ENCODE measurements around the gene HSD3B7. TPM values are rescaled to one million over a fixed set of nuclear protein-coding genes. Genes with fewer than 3 reads are reported as not detected.
A peak's percentile ranks its signal among the peaks of the same experiment; 100 is the strongest.

HSD3B7 gene
- total RNA-seq, 6 donors from 2014 or later = 10.5 to 38.8 (median 21.3) TPM

DNA sequence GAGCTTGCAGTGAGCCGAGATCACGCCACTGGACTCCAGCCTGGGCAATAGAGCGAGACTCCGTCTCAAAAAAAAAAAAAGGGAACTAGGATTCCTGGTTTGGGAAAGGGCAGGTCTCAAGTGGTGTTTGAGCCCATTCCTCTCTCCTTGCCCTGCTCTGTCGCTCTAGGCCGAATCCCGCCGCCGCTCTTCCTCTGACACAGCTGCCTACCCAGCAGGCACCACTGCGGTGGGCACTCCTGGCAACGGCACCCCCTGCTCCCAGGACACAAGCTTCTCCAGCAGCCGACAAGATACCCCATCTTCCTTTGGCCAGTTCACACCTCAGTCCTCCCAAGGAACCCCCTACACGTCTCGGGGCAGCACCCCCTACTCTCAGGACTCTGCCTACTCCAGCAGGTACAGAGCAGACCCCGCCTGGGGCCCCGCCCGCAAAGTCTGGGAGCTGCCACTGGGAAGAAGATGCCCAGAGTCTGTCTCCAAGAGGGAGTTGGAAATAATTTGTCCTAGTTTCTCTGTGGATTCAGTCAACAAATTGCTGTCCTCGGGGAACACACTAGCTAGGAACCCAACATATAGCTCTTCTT is 21.0 kb upstream of the HSD3B7 start:
- H3K9me3 ChIP-seq = no peaks in the 10 kb centered on the region
- TF ChIP-seq POLR2A (IDR thresholded peaks at IDR 0.05) (no peak), POLR2AphosphoS5 (IDR thresholded peaks at IDR 0.05) (no peak), EP300 (IDR thresholded peaks at IDR 0.05) (no peak)
- TF ChIP-seq, protein P1, sequence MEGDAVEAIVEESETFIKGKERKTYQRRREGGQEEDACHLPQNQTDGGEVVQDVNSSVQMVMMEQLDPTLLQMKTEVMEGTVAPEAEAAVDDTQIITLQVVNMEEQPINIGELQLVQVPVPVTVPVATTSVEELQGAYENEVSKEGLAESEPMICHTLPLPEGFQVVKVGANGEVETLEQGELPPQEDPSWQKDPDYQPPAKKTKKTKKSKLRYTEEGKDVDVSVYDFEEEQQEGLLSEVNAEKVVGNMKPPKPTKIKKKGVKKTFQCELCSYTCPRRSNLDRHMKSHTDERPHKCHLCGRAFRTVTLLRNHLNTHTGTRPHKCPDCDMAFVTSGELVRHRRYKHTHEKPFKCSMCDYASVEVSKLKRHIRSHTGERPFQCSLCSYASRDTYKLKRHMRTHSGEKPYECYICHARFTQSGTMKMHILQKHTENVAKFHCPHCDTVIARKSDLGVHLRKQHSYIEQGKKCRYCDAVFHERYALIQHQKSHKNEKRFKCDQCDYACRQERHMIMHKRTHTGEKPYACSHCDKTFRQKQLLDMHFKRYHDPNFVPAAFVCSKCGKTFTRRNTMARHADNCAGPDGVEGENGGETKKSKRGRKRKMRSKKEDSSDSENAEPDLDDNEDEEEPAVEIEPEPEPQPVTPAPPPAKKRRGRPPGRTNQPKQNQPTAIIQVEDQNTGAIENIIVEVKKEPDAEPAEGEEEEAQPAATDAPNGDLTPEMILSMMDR (IDR thresholded peaks at IDR 0.05) = no peak
- H3K4me3 ChIP-seq = no peak overlapping the region
- no peaks in the 10 kb centered on the region for H3K27me3 ChIP-seq
- H3K4me1 ChIP-seq = peaks cover 3 to 13% (median 4%) of the 10 kb centered on the region in 4 donors
- 91 to 97% methylated on average over 14 to 18 of the region's 18 CpGs for WGBS, 2 donors
- H3K36me3 ChIP-seq = peaks cover 69 to 100% (median 89%) of the 10 kb centered on the region in 4 donors
- ATAC-seq (ENCODE audit: low FRiP score in 2 of 2) (no peak), DNase-seq (peak in 1 of 2 donors; percentile 67)
- H3K27ac ChIP-seq = no peak overlapping the region

DNA sequence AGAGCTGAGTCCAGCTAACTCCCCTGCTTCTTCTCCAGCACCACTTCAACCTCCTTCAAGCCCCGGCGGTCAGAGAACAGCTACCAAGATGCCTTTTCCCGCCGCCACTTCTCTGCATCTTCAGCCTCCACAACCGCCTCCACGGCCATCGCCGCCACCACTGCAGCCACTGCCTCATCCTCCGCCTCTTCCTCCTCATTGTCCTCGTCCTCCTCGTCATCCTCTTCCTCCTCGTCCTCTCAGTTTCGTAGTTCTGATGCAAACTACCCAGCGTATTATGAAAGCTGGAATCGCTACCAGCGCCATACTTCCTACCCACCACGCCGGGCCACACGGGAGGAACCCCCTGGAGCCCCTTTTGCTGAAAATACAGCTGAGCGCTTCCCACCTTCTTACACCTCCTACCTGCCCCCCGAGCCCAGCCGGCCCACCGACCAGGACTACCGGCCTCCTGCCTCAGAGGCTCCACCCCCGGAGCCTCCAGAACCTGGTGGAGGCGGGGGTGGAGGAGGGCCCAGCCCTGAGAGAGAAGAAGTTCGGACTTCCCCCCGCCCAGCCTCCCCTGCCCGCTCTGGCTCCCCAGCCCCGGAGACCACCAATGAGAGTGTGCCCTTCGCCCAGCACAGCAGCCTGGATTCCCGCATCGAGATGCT is 20.3 kb upstream of the HSD3B7 start:
- ATAC-seq (ENCODE audit: low FRiP score in 2 of 2) (no peak), DNase-seq (no peak)
- Histone ChIP-seq H3K9me3 (no peaks in the 10 kb centered on the region), H3K4me3 (no peak overlapping the region), H3K27me3 (no peaks in the 10 kb centered on the region), H3K4me1 (peaks cover 0 to 6% (median 0%) of the 10 kb centered on the region in 4 donors), H3K36me3 (peaks cover 76 to 100% (median 91%) of the 10 kb centered on the region in 4 donors), H3K27ac (no peak overlapping the region)
- TF ChIP-seq EP300 (IDR thresholded peaks at IDR 0.05) (no peak), POLR2AphosphoS5 (IDR thresholded peaks at IDR 0.05) (no peak), POLR2A (IDR thresholded peaks at IDR 0.05) (no peak)
- TF ChIP-seq, protein P1 (IDR thresholded peaks at IDR 0.05) = no peak
- WGBS, 2 donors = 86 to 87% methylated on average over 31 to 32 of the region's 33 CpGs

DNA sequence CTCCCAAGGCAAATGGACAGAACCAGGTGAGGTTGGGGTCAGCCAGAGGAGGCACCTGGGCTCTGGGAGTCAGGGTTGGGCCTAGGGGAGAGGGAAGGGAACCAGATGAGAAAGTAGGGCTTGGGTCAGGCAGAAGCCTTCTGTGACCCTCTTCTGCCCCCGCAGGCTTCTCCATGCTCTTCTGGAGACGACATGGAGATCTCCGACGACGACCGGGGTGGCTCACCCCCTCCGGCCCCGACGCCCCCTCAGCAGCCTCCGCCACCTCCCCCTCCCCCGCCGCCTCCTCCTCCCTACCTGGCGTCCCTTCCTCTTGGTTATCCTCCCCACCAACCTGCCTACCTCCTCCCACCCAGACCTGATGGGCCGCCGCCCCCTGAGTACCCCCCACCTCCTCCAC is 19.6 kb upstream of the HSD3B7 start:
- H3K36me3 ChIP-seq = peaks cover 74 to 100% (median 94%) of the 10 kb centered on the region in 4 donors
- no peak for TF ChIP-seq POLR2AphosphoS5 (IDR thresholded peaks at IDR 0.05)
- TF ChIP-seq, protein P1 (IDR thresholded peaks at IDR 0.05) = no peak
- no peak for TF ChIP-seq POLR2A (IDR thresholded peaks at IDR 0.05)
- no peak for TF ChIP-seq EP300 (IDR thresholded peaks at IDR 0.05)

DNA sequence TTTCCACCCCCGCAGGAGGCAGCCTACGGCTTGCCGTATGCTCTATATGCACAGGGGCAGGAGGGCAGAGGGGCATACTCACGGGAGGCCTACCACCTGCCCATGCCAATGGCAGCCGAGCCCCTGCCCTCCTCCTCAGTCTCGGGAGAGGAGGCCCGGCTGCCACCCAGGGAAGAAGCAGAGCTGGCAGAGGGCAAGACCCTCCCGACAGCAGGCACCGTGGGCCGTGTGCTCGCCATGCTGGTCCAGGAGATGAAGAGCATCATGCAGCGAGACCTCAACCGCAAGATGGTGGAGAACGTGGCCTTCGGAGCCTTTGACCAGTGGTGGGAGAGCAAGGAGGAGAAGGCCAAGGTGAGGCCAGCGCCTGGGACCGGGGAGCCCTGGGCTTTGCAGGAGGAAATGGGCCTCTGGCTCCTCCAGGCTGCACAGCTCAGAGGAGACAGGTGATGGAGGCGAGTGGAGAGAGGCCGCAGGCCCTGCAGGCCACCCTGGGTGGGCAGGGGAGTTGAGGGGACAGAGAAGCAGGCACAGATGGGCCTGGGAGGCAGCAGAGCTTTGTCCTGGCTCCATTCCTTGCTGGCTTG is 18.9 kb upstream of the HSD3B7 start:
- peaks cover 77 to 100% (median 95%) of the 10 kb centered on the region in 4 donors for H3K36me3 ChIP-seq
- H3K9me3 ChIP-seq = no peaks in the 10 kb centered on the region
- no peaks in the 10 kb centered on the region for H3K27me3 ChIP-seq
- WGBS, 2 donors = 93% methylated on average over 17 to 19 of the region's 19 CpGs
- H3K27ac ChIP-seq = no peak overlapping the region
- DNase-seq = no peak
- no peak overlapping the region for H3K4me3 ChIP-seq
- ATAC-seq (ENCODE audit: low FRiP score in 2 of 2) = no peak
- no peak for TF ChIP-seq POLR2AphosphoS5 (IDR thresholded peaks at IDR 0.05)
- TF ChIP-seq, protein P1 (IDR thresholded peaks at IDR 0.05) = no peak
- TF ChIP-seq POLR2A (IDR thresholded peaks at IDR 0.05) = no peak
- TF ChIP-seq EP300 (IDR thresholded peaks at IDR 0.05) = no peak
- no peaks in the 10 kb centered on the region for H3K4me1 ChIP-seq

More for the DNA sequence above, 19.6 kb upstream of the HSD3B7 start:
- Histone ChIP-seq H3K4me1 (no peaks in the 10 kb centered on the region), H3K4me3 (no peak overlapping the region), H3K27ac (no peak overlapping the region), H3K27me3 (no peaks in the 10 kb centered on the region), H3K9me3 (no peaks in the 10 kb centered on the region)
- ATAC-seq (ENCODE audit: low FRiP score in 2 of 2) = no peak
- WGBS, 2 donors = 90 to 92% methylated on average over 2 to 15 of the region's 15 CpGs
- no peak for DNase-seq
